GM23338 (cell line): ENCODE results near the gene MAN2A2. TPM values are rescaled to one million over a fixed set of nuclear protein-coding genes. Genes with fewer than 3 reads are reported as not detected.
A peak's percentile ranks its signal among the peaks of the same experiment; 100 is the strongest.

Source experiments
- ATAC-seq: fragments of 200-7000 bp; cut with Tn5 transposase; 3 replicates; pipeline ENCODE4 v1.9.1; 2020
- DNase-seq: peaks from one replicate; pipeline ENCODE4 v3.0.0-alpha.2; 2015; ENCODE audit warnings: low spot score
- H2AFZ ChIP-seq: fragments of 200-600 bp; sonication (generic); 2 replicates; pipeline ENCODE4 v1.8.0; 2016; ENCODE audit warnings: antibody characterized with exemption, mild to moderate bottlenecking, moderate library complexity
- H3F3A ChIP-seq: fragments of 200-600 bp; sonication (generic); replicated peaks from 2 replicates; pipeline ENCODE4 v1.8.0; 2017; ENCODE audit warnings: antibody characterized with exemption, mixed run types, low read depth
- H3K27ac ChIP-seq: fragments of 200-600 bp; sonication (generic); 2 replicates; pipeline ENCODE4 v1.6.1; 2016; ENCODE audit warnings: low read depth
- H3K27me3 ChIP-seq: fragments of 200-600 bp; sonication (generic); 2 replicates; pipeline ENCODE4 v1.8.0; 2016; ENCODE audit warnings: mild to moderate bottlenecking, mixed run types, moderate library complexity; ENCODE audit not compliant: insufficient read depth
- H3K36me3 ChIP-seq: fragments of 200-600 bp; sonication (generic); 2 replicates; pipeline ENCODE4 v1.8.0; 2016; ENCODE audit warnings: mild to moderate bottlenecking; ENCODE audit not compliant: insufficient read depth
- H3K4me1 ChIP-seq: fragments of 200-600 bp; sonication (generic); 2 replicates; pipeline ENCODE4 v1.8.0; 2016; ENCODE audit warnings: mild to moderate bottlenecking, moderate library complexity; ENCODE audit not compliant: insufficient read depth
- H3K4me2 ChIP-seq: fragments of 200-600 bp; sonication (generic); 2 replicates; pipeline ENCODE4 v1.7.1; 2017; ENCODE audit warnings: mixed run types
- H3K4me3 ChIP-seq: fragments of 200-600 bp; sonication (generic); 2 replicates; pipeline ENCODE4 v1.6.1; 2016; ENCODE audit warnings: mixed run types
- H3K79me2 ChIP-seq: fragments of 200-600 bp; sonication (generic); replicated peaks from 2 replicates; pipeline ENCODE4 v1.8.0; 2017; ENCODE audit warnings: mild to moderate bottlenecking; ENCODE audit not compliant: insufficient read depth
- H3K9me2 ChIP-seq: fragments of 200-600 bp; sonication (generic); 2 replicates; pipeline ENCODE4 v1.8.0; 2017; ENCODE audit not compliant: insufficient read depth
- H4K20me1 ChIP-seq: fragments of 200-600 bp; sonication (generic); replicated peaks from 2 replicates; pipeline ENCODE4 v1.8.0; 2017; ENCODE audit warnings: mild to moderate bottlenecking; ENCODE audit not compliant: insufficient read depth
- H3K27ac Mint-ChIP-seq: 2 replicates; pipeline ENCODE4 v1.8.0; 2020; ENCODE audit warnings: inconsistent platforms, mild to moderate bottlenecking, moderate library complexity, mixed read lengths
- H3K27me3 Mint-ChIP-seq: 3 replicates; pipeline ENCODE4 v1.8.0; 2022; ENCODE audit warnings: low read depth, mild to moderate bottlenecking, moderate library complexity, mixed read lengths, inconsistent platforms; ENCODE audit not compliant: insufficient read depth, poor library complexity
- H3K36me3 Mint-ChIP-seq: 3 replicates; pipeline ENCODE4 v1.8.0; 2021; ENCODE audit warnings: low read depth, mild to moderate bottlenecking, inconsistent platforms, moderate library complexity, mixed read lengths
- H3K4me1 Mint-ChIP-seq: 3 replicates; pipeline ENCODE4 v1.8.0; 2020; ENCODE audit warnings: mild to moderate bottlenecking, inconsistent platforms, mixed read lengths
- H3K4me3 Mint-ChIP-seq: 3 replicates; pipeline ENCODE4 v1.8.0; 2021; ENCODE audit warnings: moderate library complexity, mild to moderate bottlenecking, inconsistent platforms, mixed read lengths
- H3K9me3 Mint-ChIP-seq: 3 replicates; pipeline ENCODE4 v1.8.0; 2020; ENCODE audit warnings: moderate library complexity, mild to moderate bottlenecking, inconsistent platforms, mixed read lengths
- CREB1 ChIP-seq: fragments of 250-450 bp; sonication (Bioruptor Pico); IDR thresholded peaks from 2 replicates; pipeline ENCODE4 v1.5.0; 2020; ENCODE audit warnings: low read depth, mild to moderate bottlenecking, moderate library complexity
- ETS1 ChIP-seq: IDR thresholded peaks from 2 replicates; pipeline ENCODE4 v1.6.1; 2016; ENCODE audit warnings: antibody characterized with exemption
- EZH2phosphoT487 ChIP-seq: fragments of 200-600 bp; sonication (generic); IDR thresholded peaks from one replicate; pipeline ENCODE4 v1.8.1; 2018; ENCODE audit warnings: antibody characterized with exemption; ENCODE audit not compliant: unreplicated experiment
- NANOG ChIP-seq: IDR thresholded peaks from 2 replicates; pipeline ENCODE4 v1.6.1; 2016; ENCODE audit warnings: antibody characterized with exemption, borderline replicate concordance
- POLR2AphosphoS5 ChIP-seq: IDR thresholded peaks from 2 replicates; pipeline ENCODE4 v1.6.1; 2016; ENCODE audit warnings: antibody characterized with exemption, low read depth
- STAT1 ChIP-seq: IDR thresholded peaks from one replicate; pipeline ENCODE4 v1.6.1; 2016; ENCODE audit warnings: antibody characterized with exemption; ENCODE audit not compliant: unreplicated experiment
- ZNF331 ChIP-seq: fragments of 250-450 bp; sonication (Bioruptor Pico); IDR thresholded peaks from 2 replicates; pipeline ENCODE4 v1.5.0; 2020; ENCODE audit warnings: low read depth, mild to moderate bottlenecking, moderate library complexity
- polyA plus RNA-seq: library from polyadenylated mRNA; unstranded; fragments of >200 nt; fragmentation: Nextera tagmentation; extraction: Ambion mirVana; gene quantifications from 2 replicates; pipeline ENCODE4 v1.2.1, GENCODE V29; 2016
- total RNA-seq: library from RNA; depleted of rRNA; stranded (reverse); fragments of >200 nt; shearing (Covaris generic); gene quantifications from 2 replicates; pipeline ENCODE4 v1.2.3, GENCODE V29; 2014
- TF ChIP-seq, protein P1 (sequence below), 2 experiments: fragments of 200-600 bp in 1 of 2; sonication (generic) in 1 of 2; conservative IDR thresholded peaks; 2 replicates each; pipeline versions ENCODE4 v1.5.1 to v1.6.1; 2016 to 2017; ENCODE audit warnings: antibody characterized with exemption in 2 of 2, low read depth in 2 of 2, mild to moderate bottlenecking in 2 of 2, moderate library complexity in 1 of 2
- TF ChIP-seq, protein P2 (sequence below): IDR thresholded peaks from one replicate; pipeline ENCODE4 v1.6.1; 2018; ENCODE audit warnings: antibody characterized with exemption; ENCODE audit not compliant: unreplicated experiment

MAN2A2 gene
- total and polyA plus RNA-seq, 2 experiments from 2014 or later, result 8.2 to 17.1 TPM

- Mint-ChIP-seq H3K4me1 (peaks cover 17% of the 10 kb centered on the region), H3K4me3 (no peak overlapping the region), H3K27me3 (peaks cover 10% of the 10 kb centered on the region), H3K36me3 (peaks cover 26% of the 10 kb centered on the region), H3K9me3 (no peaks in the 10 kb centered on the region), H3K27ac (no peak overlapping the region)
- H3K4me3 ChIP-seq, result no peak overlapping the region
- H3F3A ChIP-seq, result 0 out of 2 replicates have a peak, but pooled peaks cover 5% of the 10 kb centered on the region
- no peaks in the 10 kb centered on the region for H3K79me2 ChIP-seq
- no peak for TF ChIP-seq CREB1 (CRISPR knock-in tag)
- TF ChIP-seq, protein P1, sequence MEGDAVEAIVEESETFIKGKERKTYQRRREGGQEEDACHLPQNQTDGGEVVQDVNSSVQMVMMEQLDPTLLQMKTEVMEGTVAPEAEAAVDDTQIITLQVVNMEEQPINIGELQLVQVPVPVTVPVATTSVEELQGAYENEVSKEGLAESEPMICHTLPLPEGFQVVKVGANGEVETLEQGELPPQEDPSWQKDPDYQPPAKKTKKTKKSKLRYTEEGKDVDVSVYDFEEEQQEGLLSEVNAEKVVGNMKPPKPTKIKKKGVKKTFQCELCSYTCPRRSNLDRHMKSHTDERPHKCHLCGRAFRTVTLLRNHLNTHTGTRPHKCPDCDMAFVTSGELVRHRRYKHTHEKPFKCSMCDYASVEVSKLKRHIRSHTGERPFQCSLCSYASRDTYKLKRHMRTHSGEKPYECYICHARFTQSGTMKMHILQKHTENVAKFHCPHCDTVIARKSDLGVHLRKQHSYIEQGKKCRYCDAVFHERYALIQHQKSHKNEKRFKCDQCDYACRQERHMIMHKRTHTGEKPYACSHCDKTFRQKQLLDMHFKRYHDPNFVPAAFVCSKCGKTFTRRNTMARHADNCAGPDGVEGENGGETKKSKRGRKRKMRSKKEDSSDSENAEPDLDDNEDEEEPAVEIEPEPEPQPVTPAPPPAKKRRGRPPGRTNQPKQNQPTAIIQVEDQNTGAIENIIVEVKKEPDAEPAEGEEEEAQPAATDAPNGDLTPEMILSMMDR (conservative IDR thresholded peaks at IDR 0.05; ENCODE audit: low read depth in 2 of 2), result peak in 1 of 2 experiments; percentile 12; a peak in 1 of 4 replicates
- H3K27ac ChIP-seq, result no peak overlapping the region
- no peaks in the 10 kb centered on the region for H4K20me1 ChIP-seq
- DNase-seq (no peak), ATAC-seq (no peak)
- peaks cover 13% of the 10 kb centered on the region for H3K4me1 ChIP-seq
- H3K36me3 ChIP-seq, result no peaks in the 10 kb centered on the region; the same call in 1 of the 2 replicates
- H3K9me2 ChIP-seq, result no peaks in the 10 kb centered on the region
- no peak overlapping the region for H3K4me2 ChIP-seq
- no peak overlapping the region for H2AFZ ChIP-seq
- no peaks in the 10 kb centered on the region for H3K27me3 ChIP-seq
Measured at GRCh38 chr15:90881181-90881977, 21.7 kb upstream of the MAN2A2 start.

DNA sequence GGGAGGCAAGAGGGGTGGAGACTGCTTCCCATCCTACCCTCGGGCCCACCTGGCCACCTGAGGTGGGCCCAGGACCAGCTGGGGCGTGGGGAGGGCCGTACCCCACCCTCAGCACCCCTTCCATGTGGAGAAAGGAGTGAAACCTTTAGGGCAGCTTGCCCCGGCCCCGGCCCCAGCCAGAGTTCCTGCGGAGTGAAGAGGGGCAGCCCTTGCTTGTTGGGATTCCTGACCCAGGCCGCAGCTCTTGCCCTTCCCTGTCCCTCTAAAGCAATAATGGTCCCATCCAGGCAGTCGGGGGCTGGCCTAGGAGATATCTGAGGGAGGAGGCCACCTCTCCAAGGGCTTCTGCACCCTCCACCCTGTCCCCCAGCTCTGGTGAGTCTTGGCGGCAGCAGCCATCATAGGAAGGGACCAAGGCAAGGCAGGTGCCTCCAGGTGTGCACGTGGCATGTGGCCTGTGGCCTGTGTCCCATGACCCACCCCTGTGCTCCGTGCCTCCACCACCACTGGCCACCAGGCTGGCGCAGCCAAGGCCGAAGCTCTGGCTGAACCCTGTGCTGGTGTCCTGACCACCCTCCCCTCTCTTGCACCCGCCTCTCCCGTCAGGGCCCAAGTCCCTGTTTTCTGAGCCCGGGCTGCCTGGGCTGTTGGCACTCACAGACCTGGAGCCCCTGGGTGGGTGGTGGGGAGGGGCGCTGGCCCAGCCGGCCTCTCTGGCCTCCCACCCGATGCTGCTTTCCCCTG is 21.0 kb upstream of the MAN2A2 start:
- H4K20me1 ChIP-seq, result no peaks in the 10 kb centered on the region
- no peaks in the 10 kb centered on the region for H3K9me2 ChIP-seq
- H3K4me1 ChIP-seq, result peaks cover 13% of the 10 kb centered on the region
- no peak overlapping the region for H3K27ac Mint-ChIP-seq
- H3K4me3 Mint-ChIP-seq, result no peak overlapping the region
- no peaks in the 10 kb centered on the region for H3K79me2 ChIP-seq
- peaks cover 19% of the 10 kb centered on the region for H3K36me3 Mint-ChIP-seq
- H3K36me3 ChIP-seq, result no peaks in the 10 kb centered on the region
- no peak overlapping the region for H2AFZ ChIP-seq
- no peak overlapping the region for H3K4me2 ChIP-seq
- H3K27me3 Mint-ChIP-seq, result peaks cover 10% of the 10 kb centered on the region
- no peak for TF ChIP-seq POLR2AphosphoS5
- no peak for TF ChIP-seq ETS1
- no peak for TF ChIP-seq EZH2phosphoT487
- TF ChIP-seq, protein P2, sequence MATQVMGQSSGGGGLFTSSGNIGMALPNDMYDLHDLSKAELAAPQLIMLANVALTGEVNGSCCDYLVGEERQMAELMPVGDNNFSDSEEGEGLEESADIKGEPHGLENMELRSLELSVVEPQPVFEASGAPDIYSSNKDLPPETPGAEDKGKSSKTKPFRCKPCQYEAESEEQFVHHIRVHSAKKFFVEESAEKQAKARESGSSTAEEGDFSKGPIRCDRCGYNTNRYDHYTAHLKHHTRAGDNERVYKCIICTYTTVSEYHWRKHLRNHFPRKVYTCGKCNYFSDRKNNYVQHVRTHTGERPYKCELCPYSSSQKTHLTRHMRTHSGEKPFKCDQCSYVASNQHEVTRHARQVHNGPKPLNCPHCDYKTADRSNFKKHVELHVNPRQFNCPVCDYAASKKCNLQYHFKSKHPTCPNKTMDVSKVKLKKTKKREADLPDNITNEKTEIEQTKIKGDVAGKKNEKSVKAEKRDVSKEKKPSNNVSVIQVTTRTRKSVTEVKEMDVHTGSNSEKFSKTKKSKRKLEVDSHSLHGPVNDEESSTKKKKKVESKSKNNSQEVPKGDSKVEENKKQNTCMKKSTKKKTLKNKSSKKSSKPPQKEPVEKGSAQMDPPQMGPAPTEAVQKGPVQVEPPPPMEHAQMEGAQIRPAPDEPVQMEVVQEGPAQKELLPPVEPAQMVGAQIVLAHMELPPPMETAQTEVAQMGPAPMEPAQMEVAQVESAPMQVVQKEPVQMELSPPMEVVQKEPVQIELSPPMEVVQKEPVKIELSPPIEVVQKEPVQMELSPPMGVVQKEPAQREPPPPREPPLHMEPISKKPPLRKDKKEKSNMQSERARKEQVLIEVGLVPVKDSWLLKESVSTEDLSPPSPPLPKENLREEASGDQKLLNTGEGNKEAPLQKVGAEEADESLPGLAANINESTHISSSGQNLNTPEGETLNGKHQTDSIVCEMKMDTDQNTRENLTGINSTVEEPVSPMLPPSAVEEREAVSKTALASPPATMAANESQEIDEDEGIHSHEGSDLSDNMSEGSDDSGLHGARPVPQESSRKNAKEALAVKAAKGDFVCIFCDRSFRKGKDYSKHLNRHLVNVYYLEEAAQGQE, result no peak
- TF ChIP-seq, protein P1 (conservative IDR thresholded peaks at IDR 0.05; ENCODE audit: low read depth in 2 of 2), result no peak
- TF ChIP-seq NANOG, result no peak
- TF ChIP-seq STAT1, result no peak
- no peak for TF ChIP-seq ZNF331
- H3K27ac ChIP-seq, result no peak overlapping the region
- DNase-seq (no peak), ATAC-seq (no peak)
- H3F3A ChIP-seq, result 0 out of 2 replicates have a peak, but pooled peaks cover 5% of the 10 kb centered on the region
- peaks cover 17% of the 10 kb centered on the region for H3K4me1 Mint-ChIP-seq
- no peaks in the 10 kb centered on the region for H3K9me3 Mint-ChIP-seq
- H3K27me3 ChIP-seq, result no peaks in the 10 kb centered on the region
- no peak overlapping the region for H3K4me3 ChIP-seq
